ENCODE data around the gene RPS6KC1.
"Not testable (repeated sequence)": the region's sequence is repeated elsewhere in the genome, so short reads cannot be mapped to it uniquely, and the experiment has no call there.

RPS6KC1 gene

DNA sequence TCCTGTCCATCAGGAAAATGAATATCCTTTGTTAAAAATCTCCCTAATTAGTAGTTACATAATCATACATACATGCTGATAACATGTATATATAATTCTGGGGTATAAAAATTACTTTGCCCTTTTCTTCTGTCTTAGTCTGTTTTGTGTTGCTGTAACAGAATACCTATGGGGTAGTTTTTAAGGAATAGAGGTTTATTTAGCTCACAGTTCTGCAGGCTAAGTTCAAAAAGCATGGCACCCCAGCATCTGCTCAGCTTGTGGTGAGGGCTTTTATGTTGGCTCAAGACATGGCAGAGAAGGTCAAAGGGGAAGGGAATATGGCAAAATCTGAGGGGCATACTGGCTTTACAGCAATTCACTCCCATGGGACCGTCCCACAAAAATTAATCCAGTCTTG, 16.3 kb upstream of the RPS6KC1 start:
- Histone ChIP-seq H3K36me3 (ENCODE audit: insufficient read depth, low read length) (no peaks in the 10 kb centered on the region), H3K9me3 (ENCODE audit: low read length) (no peaks in the 10 kb centered on the region), H3K9ac (ENCODE audit: low read length) (no peak overlapping the region), H3K4me1 (ENCODE audit: insufficient read depth, low read length, severe bottlenecking) (no peaks in the 10 kb centered on the region), H2AFZ (ENCODE audit: low read length) (no peak overlapping the region), H3K4me2 (ENCODE audit: low read length) (no peak overlapping the region), H3K9me2 (ENCODE audit: low read depth, low read length) (no peaks in the 10 kb centered on the region), H3K27me3 (ENCODE audit: insufficient read depth, low read length) (peaks cover 4% of the 10 kb centered on the region; the same call in 1 of the 2 replicates), H3K4me3 (ENCODE audit: low read depth, low read length, poor library complexity, severe bottlenecking) (no peak overlapping the region), H3F3A (ENCODE audit: insufficient read depth, low read length) (no peaks in the 10 kb centered on the region), H3K79me2 (ENCODE audit: insufficient read depth, low read length) (no peaks in the 10 kb centered on the region), H3K27ac (ENCODE audit: low read depth, low read length, poor library complexity, severe bottlenecking) (no peak overlapping the region), H4K20me1 (ENCODE audit: insufficient read depth, low read length) (no peaks in the 10 kb centered on the region)
- no peak for TF ChIP-seq EZH2 (IDR thresholded peaks at IDR 0.05; ENCODE audit: borderline replicate concordance, low read length)
- TF ChIP-seq, protein P1, sequence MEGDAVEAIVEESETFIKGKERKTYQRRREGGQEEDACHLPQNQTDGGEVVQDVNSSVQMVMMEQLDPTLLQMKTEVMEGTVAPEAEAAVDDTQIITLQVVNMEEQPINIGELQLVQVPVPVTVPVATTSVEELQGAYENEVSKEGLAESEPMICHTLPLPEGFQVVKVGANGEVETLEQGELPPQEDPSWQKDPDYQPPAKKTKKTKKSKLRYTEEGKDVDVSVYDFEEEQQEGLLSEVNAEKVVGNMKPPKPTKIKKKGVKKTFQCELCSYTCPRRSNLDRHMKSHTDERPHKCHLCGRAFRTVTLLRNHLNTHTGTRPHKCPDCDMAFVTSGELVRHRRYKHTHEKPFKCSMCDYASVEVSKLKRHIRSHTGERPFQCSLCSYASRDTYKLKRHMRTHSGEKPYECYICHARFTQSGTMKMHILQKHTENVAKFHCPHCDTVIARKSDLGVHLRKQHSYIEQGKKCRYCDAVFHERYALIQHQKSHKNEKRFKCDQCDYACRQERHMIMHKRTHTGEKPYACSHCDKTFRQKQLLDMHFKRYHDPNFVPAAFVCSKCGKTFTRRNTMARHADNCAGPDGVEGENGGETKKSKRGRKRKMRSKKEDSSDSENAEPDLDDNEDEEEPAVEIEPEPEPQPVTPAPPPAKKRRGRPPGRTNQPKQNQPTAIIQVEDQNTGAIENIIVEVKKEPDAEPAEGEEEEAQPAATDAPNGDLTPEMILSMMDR (IDR thresholded peaks at IDR 0.05; ENCODE audit: low read length): no peak

DNA sequence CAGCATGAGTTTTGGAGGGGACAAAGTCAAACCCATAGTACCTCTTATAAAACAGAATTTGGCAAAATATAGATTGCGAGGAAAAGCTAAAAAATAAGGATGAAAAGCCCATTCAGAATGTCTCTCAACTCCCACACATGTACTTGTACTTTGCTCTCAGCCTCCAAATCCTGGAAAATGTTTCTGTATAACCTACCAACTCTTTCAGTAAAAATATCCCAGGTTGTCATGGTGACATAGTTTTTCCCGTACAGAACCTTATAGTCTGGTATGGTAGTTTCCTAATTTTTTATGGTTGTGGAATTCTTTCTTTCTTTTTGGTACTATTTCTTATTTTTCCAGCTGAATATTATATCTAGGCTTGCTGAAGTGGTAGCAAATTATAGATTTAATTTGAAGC, 15.5 kb upstream of the RPS6KC1 start:
- no peaks in the 10 kb centered on the region for H3K9me2 ChIP-seq (ENCODE audit: low read depth, low read length)
- no peak overlapping the region for H3K4me2 ChIP-seq (ENCODE audit: low read length)
- H3K9ac ChIP-seq (ENCODE audit: low read length): no peak overlapping the region
- no peaks in the 10 kb centered on the region for H3K9me3 ChIP-seq (ENCODE audit: low read length)
- H3F3A ChIP-seq (ENCODE audit: insufficient read depth, low read length): no peaks in the 10 kb centered on the region
- no peak overlapping the region for H3K4me3 ChIP-seq (ENCODE audit: low read depth, low read length, poor library complexity, severe bottlenecking)
- H3K79me2 ChIP-seq (ENCODE audit: insufficient read depth, low read length): no peaks in the 10 kb centered on the region
- no peak overlapping the region for H3K27ac ChIP-seq (ENCODE audit: low read depth, low read length, poor library complexity, severe bottlenecking)
- no peaks in the 10 kb centered on the region for H3K4me1 ChIP-seq (ENCODE audit: insufficient read depth, low read length, severe bottlenecking)
- no peak overlapping the region for H2AFZ ChIP-seq (ENCODE audit: low read length)
- TF ChIP-seq, protein P1 (IDR thresholded peaks at IDR 0.05; ENCODE audit: low read length): no peak
- no peak for TF ChIP-seq EZH2 (IDR thresholded peaks at IDR 0.05; ENCODE audit: borderline replicate concordance, low read length)
- H3K27me3 ChIP-seq (ENCODE audit: insufficient read depth, low read length): peaks cover 4% of the 10 kb centered on the region; the same call in 1 of the 2 replicates
- H3K36me3 ChIP-seq (ENCODE audit: insufficient read depth, low read length): no peaks in the 10 kb centered on the region
- H4K20me1 ChIP-seq (ENCODE audit: insufficient read depth, low read length): no peaks in the 10 kb centered on the region

DNA sequence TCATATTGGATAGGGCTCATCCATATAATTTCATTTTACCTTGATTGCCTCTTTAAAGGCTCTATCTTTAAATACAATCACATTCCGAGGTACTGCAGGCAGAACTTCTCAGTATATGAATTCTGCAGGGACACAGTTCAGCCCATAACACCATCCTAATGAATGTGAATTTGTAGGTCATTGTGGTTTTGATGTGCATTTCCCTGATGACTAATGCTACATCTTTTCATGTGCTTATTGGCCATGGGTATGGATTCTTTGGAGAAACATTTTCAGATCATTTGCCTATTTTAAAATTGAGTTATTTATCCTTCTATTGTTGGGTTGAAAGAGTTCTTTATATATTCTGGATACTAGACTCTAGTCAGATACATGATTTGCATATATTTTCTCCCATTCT, 9.6 kb upstream of the RPS6KC1 start:
- Histone ChIP-seq H3K27me3 (ENCODE audit: insufficient read depth, low read length) (no peaks in the 10 kb centered on the region), H3K79me2 (ENCODE audit: insufficient read depth, low read length) (no peaks in the 10 kb centered on the region), H3K9me2 (ENCODE audit: low read depth, low read length) (no peaks in the 10 kb centered on the region), H3K36me3 (ENCODE audit: insufficient read depth, low read length) (no peaks in the 10 kb centered on the region), H3K4me1 (ENCODE audit: insufficient read depth, low read length, severe bottlenecking) (no peaks in the 10 kb centered on the region), H2AFZ (ENCODE audit: low read length) (no peak overlapping the region), H3K4me3 (ENCODE audit: low read depth, low read length, poor library complexity, severe bottlenecking) (no peak overlapping the region), H3K4me2 (ENCODE audit: low read length) (no peak overlapping the region), H3F3A (ENCODE audit: insufficient read depth, low read length) (no peaks in the 10 kb centered on the region), H3K9me3 (ENCODE audit: low read length) (no peaks in the 10 kb centered on the region), H4K20me1 (ENCODE audit: insufficient read depth, low read length) (no peaks in the 10 kb centered on the region), H3K9ac (ENCODE audit: low read length) (no peak overlapping the region), H3K27ac (ENCODE audit: low read depth, low read length, poor library complexity, severe bottlenecking) (no peak overlapping the region)
- TF ChIP-seq, protein P1 (IDR thresholded peaks at IDR 0.05; ENCODE audit: low read length): no peak
- no peak for TF ChIP-seq EZH2 (IDR thresholded peaks at IDR 0.05; ENCODE audit: borderline replicate concordance, low read length)

DNA sequence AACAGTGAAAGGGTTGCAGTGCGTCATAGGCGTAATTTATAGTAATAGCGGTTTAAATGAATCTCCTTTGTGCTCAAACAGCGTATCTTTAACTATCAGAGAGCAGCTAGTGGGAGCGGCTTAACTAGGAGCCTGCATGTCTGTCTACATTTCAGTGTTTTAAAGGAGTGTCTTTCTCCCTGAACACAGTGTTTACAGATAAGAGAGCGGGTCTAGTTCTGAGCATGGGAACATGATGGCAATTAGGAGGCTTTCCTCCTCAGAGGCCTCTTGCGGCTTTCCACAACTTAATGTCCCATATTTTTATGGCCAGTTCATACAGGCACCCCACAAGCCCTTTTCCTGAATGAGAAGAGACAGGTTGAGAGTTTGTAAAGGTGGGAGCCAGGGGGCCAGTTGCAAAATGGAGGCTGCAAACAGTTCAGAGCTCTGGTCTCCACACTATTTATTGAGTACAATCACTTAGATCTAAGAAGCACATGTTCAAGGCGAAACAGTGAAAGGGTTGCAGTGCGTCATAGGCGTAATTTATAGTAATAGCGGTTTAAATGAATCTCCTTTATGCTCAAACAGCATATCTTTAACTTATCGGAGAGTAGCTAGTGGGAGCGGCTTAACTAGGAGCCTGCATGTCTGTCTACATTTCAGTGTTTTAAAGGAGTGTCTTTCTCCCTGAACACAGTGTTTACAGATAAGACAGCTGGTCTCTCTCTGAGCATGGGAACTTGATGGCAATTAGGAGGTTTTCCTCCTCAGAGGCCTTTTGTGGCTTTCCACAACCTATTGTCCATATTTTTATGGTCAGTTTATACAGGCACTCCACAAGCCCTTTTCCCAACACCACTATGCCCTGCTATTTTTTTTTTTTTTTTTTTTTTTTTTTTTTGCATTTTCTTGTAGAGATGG, 5.5 kb upstream of the RPS6KC1 start:
- not testable (repeated sequence) for H3K4me2 ChIP-seq (ENCODE audit: low read length); H3K36me3 ChIP-seq (ENCODE audit: insufficient read depth, low read length); H3K27me3 ChIP-seq (ENCODE audit: insufficient read depth, low read length); H3K9me2 ChIP-seq (ENCODE audit: low read depth, low read length); H3K79me2 ChIP-seq (ENCODE audit: insufficient read depth, low read length); H2AFZ ChIP-seq (ENCODE audit: low read length); H3K9ac ChIP-seq (ENCODE audit: low read length); H3K9me3 ChIP-seq (ENCODE audit: low read length); H3K4me3 ChIP-seq (ENCODE audit: low read depth, low read length, poor library complexity, severe bottlenecking); H3F3A ChIP-seq (ENCODE audit: insufficient read depth, low read length); H3K27ac ChIP-seq (ENCODE audit: low read depth, low read length, poor library complexity, severe bottlenecking); H4K20me1 ChIP-seq (ENCODE audit: insufficient read depth, low read length); H3K4me1 ChIP-seq (ENCODE audit: insufficient read depth, low read length, severe bottlenecking)

Data from OCI-LY1 (cell line).